GM04503 (cell line): ENCODE results near the gene APBA2.
"Not testable (repeated sequence)": the region's sequence is repeated elsewhere in the genome, so short reads cannot be mapped to it uniquely, and the experiment has no call there.

ENCODE experiments used
- DNase-seq: peaks from one replicate; pipeline ENCODE4 v3.0.0-alpha.2; 2012; ENCODE audit warnings: low read depth

APBA2 gene

DNA sequence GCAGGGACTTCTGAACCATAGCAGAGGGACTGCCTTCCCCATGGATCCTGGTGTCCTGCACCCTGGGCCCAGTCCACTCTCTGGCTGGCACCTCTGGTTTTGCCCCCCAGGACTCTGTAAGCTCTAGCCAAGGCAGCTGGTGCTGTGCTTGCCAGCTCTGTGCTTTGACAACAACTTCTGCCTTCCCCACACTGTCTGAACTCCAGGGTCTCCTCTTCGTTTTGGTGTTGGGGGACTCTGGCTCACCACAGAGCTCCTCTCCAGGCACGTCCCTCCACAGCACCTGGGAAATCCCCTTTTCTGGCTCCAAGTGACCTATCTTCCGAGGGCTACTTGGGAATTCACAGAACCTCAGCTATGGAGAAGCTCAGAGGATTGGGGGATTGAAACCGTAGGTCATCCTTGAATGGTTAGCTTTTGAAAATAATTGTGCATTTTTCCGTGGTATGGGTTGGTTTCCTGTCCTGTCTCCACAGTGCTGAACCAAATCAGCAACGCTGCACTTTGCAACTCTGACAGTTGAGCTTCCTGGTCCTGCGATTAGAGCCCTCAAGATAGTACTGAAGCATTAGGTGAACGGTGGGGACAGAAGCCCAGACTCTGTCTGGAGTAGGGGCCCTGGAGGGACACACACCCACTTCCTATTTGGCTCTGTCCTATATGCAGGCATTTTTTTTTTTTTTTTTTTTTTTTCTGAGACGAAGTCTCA, 152.4 kb downstream of the APBA2 start:
- DNase-seq: no peak

DNA sequence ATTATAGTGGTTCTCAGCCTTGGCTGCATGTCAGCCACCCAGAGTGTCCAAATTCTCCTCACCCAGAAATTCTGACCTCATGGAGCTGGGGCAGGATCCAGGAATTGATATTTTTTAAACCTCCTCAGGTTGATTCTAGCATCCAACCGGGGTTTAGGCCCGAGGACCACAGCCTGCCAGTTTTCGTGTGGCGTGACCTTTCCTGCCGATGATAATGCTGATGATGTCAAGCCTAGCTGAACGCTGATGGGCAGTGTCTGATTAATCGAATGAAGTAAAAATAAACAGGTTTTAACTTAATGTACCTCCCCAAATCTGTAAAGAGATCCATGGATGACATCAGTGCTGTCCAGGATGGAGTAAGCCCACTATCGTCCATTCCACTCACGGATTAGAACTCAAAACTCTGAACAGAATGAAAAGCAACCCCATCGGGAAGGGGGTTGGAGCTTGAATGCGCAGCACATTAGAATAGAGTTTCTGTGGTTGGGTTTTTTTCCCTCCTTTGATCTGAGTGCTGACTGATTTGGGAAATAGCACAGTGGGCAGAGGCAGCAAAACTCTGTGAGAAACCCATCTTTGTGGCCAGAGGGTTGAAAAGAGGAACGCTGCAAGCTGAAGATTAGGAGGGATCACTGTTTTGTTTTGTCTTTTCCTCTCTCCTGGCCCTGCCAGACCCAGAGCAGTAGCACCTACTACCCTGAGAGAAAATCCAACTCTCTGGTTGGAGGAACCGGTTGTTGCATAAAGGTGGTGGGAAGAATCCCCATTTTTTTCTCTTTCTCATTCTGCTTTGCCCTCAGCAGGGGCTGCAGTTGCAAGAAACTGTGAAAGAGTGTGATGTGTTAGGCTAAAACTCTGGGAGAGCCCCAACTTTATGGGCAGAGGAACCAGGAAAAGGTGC, 153.9 kb downstream of the APBA2 start:
- DNase-seq: no peak

DNA sequence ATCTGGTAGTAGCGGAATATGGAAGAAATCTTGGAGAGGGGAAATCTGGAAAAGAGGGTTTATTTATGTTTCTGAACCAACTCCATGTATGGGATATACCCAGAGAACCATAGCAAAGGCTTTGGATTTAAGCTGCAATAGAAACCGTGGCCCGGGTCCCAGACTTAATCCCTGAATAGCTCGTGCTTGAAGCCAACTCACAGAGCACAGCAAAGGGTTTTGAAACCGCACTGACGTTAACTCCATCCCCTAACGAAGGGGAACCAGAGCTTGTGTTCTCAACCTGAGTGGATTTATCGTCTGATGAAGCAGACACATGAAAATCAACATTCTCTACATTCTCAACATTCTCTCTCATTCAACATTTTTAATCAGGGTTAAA, 154.6 kb downstream of the APBA2 start:
- DNase-seq: no peak

DNA sequence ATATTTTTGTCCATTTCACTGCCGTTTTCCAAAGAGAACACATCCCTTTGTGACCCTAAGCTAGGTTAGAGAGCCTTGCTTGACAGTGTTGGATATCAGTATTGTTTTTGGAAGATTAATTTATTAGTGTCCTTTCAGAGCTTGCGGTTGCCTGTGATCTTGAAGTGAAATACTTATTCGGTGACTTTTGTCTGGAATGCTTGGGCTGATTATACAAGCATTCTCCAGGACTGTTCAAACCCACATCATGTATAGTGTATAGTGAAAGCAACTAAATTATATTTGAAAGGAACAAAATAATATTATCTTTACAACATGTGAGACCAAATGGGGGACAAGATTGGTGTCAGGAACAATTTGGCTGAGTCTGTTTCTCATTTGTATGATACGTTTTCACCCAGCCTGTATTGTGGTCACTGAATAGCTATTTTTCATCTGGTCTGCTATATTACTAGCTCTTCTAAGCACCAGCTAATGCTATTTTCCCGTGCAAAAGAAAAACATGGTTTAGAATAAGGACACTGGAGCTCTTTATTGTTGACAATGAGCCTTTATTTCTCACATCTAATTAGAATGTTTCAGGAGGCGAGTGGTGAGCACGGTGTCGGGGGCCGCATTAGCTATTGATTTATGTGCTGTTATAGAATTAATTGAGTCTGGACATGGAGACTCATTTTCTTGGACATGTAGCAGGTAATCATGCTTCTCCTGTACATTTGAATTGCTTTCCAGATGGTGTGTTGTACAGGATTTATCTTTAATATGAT, 158.1 kb downstream of the APBA2 start:
- DNase-seq: no peak

DNA sequence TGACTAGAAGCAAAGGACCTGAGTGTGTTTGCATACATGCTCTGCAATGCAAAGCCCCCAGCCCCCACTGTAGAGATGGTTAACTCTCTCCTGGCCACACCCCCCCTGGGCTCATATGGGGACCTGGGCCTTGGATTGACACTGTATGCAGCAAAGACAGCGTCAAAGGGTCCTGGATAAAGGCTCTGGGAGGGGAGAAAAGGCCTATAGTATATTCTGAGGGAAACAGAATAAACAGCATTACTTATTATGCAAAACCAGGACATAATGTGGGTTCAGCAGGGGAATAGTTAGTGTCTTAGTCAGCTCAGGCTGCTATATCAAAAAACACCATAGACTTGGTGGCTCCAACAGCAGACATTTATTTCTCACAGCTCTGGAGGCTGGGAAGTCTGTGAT, 158.7 kb downstream of the APBA2 start:
- no peak for DNase-seq

DNA sequence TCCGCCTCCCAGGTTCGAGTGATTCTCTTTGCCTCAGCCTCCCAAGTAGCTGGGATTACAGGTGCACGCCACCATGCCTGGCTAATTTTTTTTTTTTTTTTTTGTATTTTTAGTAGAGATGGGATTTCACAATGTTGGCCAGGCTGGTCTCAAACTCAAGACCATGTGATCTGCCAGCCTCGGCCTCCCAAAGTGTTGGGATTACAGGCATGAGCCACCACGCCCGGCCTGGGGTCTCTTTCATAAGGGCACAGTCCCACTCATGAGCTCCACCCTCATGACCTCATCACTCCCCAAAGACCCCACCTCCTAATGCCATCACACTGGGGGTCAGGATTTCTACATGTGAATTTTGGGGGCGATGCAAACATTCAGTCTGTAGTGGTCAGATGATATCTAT, 159.4 kb downstream of the APBA2 start:
- not testable (repeated sequence) for DNase-seq

DNA sequence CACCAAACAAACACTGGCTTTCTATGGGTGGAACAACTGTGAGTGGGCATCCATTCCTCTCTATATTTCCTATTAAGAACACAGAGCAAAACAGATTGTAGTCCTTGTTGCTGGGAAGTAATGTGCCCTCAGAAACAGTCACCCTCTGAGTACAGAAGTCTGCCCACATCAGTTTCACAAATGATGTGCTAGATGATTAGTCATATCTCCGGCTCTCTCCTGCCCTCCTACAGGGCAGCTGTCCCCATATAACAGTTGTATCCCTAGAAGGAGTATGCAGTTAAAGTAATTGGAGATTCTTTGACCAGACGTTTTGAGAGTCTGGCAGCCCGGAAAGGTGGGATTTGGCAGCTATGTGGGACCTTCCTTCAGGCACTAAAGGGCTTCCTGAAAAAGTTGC, 159.9 kb downstream of the APBA2 start:
- no peak for DNase-seq

DNA sequence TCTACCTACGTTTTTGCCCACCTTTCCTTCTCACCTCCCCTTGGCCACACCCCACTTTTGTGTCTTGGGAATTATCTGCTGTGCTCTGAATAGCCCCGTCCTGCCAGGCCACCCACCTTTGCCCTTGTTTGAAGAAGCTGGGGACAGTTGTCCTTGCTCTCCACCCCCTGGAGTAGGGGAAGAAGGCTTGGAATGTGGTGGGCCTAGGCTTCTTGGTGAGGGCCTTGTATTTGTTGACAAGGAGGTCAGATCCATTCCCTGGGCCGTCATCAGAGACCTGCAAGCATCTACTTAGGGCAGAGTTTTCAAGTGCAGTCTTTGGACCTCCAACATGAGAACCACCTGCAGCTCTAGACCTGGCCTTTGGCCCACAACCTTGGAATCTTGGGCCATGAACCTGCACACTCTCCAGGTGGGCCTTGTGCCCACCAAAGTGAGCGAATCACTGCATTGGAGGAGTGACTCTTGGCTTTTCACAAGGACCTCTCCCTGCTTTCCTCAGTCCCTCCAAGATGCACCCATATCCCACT, 160.6 kb downstream of the APBA2 start:
- no peak for DNase-seq

DNA sequence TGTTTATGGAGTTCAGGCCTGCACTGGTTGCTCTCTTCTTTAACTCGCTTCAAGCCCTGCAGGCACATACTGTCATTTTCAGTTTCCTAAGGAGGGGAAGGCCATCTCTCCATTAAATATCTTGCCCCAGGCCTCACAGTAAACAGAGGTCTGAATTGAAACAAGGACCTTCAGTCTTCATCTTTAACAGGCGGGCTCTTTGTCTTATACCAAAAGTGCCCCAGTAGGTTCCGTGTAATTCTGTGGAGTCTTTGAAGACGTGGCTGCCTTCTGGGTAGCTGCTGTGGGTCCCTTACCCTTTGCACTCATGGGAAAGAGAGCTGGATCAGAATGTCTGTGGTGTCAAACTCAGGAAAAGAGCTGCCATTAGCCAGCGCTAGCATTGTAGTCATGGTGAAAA, 161.2 kb downstream of the APBA2 start:
- DNase-seq: no peak

DNA sequence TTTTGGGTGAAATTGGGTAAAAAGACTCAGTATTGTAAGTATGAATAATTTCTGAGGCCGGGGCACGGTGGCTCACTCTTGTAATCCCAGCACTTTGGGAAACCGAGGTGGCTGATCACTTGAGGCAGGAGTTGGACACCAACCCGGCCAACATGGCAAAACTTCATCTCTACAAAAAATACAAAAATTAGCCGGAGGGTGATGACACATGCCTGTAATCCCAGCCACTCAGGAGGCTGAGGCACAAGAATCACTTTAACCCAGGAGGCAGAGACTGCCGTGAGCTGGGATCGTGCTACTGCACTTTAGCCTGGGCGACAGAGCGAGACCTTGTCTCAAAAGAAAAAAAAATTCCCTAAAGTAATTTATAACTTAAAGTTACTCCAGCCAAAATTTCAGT, 162.2 kb downstream of the APBA2 start:
- DNase-seq: no peak

DNA sequence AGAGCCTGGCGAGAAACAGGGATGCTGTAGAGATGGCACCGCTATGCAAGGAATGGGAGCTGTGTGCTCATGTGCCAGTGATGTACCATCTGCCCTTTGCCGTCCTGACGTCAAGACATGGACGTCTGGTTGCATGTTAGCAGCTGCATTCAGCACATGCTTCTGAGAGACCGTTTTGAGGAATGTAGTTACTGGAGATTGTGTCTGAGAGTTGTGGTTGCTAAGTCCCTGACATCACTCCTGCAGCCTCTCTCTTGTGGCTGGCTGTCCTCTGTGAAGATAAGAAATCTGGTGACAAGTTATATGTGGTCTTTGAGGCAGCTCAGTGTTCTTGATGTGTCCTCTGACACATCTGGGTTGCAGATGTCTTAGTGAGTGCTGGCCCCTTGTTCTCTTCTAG, 165.1 kb downstream of the APBA2 start:
- DNase-seq: no peak

DNA sequence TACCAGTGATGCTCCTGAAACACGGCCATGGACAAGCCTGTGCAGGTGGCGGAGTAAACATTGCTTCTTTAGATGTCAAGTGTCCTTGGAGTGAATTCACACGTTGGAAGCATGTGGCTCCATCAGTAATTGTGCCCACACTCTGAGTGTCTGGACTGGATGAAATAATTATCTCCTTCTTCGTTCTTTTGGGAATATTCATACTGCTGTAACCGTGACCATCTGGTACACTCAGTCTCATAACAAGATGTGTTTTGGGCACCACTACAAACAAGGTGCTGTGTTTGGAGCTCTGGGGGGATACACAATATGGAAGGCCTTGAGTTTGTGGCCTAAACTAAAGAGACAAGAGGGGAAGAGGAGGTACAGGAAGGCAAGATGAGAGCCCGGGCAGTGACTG, 165.6 kb downstream of the APBA2 start:
- DNase-seq: no peak

DNA sequence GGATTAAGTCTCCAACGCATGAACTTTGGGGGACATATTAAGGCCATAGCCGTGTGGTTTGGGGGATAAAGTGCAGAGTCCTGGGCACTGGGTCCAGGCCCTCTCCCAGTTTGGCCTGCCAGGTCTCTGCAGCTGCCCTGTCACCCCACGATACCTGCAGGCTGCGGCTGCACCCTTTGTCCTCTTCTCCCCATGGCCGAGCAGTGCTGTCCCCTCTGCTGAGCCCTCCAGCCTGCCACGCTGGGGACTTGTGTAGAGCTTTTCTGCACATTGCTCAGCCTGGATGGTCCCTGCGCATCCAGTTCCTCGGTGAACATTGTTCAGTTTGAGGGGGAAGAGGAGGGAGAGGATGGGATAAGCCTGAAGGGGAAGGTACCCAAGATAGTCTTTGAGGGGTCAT, 167.2 kb downstream of the APBA2 start:
- DNase-seq: no peak

DNA sequence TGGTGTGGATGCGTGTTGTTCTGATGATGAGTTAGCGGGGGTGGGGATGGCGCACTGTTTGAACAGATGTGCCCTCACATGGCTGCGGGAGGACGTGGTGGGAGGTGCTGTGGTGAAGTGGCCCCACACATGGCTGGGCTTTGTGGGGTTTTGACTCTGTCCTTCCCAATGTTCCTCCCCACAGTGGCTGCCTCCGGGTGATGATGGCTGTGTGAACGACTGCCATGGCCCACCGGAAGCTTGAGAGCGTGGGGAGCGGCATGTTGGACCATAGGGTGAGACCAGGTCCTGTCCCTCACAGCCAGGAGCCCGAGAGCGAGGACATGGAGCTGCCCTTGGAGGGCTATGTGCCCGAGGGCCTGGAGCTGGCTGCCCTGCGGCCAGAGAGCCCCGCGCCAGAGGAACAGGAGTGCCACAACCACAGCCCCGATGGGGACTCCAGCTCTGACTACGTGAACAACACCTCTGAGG, 167.9 kb downstream of the APBA2 start:
- no peak for DNase-seq

DNA sequence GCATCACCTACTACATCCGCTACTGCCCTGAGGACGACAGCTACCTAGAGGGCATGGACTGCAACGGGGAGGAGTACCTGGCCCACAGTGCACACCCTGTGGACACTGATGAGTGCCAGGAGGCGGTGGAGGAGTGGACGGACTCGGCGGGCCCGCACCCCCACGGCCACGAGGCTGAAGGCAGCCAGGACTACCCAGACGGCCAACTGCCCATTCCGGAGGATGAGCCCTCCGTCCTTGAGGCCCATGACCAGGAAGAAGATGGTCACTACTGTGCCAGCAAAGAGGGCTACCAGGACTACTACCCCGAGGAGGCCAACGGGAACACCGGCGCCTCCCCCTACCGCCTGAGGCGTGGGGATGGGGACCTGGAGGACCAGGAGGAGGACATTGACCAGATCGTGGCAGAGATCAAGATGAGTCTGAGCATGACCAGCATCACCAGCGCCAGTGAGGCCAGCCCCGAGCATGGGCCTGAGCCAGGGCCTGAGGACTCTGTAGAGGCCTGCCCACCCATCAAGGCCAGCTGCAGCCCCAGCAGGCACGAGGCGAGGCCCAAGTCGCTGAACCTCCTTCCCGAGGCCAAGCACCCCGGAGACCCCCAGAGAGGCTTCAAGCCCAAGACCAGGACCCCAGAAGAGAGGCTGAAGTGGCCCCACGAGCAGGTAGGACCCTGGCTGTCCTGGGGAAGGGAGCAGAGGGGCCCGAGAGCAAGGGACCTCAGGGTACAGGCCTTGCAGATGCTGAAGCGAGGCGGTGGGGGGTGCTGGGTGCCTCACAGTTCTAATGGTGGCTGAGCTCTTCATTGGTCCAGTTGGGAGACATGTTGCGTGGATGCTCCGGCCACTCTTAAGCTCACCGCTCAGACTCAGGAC, 168.6 kb downstream of the APBA2 start:
- no peak for DNase-seq

DNA sequence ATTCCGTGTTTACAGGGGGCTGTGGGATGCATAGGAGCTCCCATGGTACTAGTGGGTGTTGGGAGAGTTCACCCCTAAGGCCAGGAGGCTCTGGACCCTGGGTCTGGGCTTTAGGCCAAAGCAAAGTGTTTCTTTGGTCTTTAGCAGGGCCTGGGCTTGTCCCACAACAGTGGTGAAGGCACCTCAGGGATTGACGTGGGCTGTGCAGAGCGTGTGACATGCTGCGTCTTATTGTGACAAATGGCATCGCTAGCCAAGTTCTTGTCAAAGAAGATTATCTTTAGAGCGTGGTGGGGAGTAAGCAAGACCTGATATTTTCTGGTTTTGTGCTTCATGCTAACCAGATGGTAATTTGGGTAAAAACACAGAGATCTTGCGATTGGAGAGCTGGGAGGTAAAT, 170.1 kb downstream of the APBA2 start:
- no peak for DNase-seq

DNA sequence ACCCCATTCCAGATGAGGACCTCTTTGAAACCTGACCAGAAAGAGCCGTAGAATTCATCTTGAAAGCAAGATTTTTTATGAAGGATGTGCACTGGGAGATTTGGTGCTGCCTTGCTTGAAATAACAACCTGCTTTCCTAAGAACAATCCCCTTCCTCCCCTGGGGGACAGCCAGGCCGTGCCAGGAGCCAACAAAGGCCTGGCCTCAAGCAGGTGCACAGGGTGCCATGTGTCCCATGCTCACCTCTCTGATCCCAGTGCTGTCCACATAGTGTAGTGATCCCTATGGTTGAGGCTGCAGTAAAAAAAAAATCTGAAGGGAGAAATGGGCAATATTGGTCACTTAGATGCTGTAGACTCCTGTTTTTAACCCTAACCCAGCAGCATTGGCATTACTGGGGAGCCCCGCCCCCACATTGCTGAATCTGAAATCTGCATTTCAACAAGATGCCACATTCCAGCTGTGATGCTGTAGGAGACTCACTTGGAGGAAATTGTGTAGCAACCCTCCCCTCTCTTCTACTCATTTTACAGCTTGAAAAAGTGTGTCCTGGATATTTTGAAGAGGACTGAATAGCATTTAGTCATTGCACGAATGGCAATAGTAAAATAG, 171.2 kb downstream of the APBA2 start:
- DNase-seq: no peak

DNA sequence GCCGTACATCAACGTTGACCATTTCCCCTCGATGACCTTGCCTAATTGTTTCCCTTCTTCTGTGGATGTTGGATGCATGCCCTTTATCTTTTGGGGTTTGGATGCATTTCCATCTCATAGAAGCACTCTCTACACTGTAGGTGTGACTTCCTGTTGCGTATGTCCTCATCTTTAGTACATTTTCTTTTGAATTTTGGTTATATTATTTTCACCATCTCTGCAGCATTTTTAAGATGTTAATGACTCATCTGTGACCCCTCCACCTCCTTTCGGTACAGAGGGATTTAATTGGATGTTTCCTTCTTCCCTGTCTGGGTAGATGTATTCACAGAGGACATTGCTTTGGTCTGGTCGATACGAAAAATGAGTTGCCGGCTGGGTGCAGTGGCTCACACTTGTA, 172.1 kb downstream of the APBA2 start:
- no peak for DNase-seq

DNA sequence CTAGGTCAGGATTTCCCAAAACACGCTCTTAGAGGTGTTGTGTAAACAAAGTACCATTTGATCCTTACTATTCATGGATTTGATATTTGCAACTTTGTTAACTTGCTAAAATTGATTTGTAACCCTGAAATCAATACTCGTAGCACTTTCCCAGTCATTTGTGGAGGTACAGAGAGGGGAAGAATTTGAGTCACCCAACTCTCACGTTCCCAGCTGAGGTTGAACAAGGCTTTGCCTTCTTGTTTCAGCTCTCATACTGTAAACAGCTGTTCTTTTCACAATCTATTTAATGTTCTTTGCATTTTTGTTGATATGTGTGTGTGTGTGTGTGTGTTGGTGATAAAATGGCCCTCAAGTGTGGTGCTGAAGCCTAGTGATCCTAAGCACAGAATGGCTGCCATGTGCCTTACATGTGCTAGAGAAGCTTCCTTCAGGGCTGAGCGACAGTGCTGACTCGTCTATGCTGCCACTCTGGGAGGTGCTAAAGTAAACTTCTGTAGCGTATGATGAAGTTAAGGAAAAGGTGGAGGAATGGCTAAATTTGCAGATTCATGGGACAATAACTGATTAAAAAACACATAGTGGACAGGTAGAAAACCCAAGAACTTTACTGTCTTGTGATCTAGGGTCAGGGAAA, 173.2 kb downstream of the APBA2 start:
- DNase-seq: no peak

DNA sequence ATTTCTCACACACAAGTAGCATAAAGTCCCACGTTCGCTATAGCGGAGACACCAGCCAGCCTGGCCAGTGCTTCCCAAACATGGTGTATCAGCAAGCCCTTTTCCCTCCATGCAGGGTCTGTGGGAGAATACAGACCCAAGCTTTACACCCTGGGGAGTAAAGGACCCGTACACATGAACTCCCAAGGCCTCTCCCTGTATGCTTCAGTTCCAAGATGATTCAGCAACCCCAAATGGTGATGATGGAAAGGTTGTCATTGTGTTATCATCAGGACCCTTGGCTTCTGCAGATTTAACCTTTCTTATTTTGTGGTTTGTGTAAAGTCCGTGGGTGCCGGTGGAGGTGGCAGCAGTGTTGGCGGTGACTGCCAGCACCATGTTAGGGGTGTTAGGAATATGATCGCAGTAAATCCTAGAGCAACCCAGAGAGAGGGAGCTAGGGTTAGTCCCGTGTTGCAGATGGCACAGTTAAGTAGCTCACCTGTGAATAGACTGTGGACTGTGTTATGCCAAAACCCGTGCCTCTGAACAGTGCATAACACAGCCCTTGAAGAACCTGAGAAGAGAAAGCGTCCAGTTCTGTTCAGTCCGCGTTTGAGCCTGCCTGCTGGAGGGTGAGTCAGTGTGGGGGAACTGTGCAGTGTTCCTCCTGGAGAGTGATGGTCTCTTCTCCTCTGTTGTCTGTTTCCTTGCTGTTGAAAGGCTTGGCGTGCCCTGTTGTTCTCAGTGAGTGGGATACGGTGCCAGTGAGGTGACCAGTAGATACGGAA, 174.3 kb downstream of the APBA2 start:
- no peak for DNase-seq
